GM12864 (cell line): ENCODE measurements around the gene DNAH12.
"Not testable (repeated sequence)": the region's sequence is repeated elsewhere in the genome, so short reads cannot be mapped to it uniquely, and the experiment has no call there.

Source experiments
- DNase-seq: peaks from one replicate; pipeline ENCODE4 v3.0.0-alpha.2; 2011; ENCODE audit warnings: low read depth
- H3K4me3 ChIP-seq: 2 replicates; pipeline ENCODE4 v1.5.1; 2011; ENCODE audit warnings: mild to moderate bottlenecking, low read depth, low read length, control low read depth
- TF ChIP-seq, protein P1 (sequence below): IDR thresholded peaks from 2 replicates; pipeline ENCODE4 v1.5.1; 2011; ENCODE audit warnings: low read depth, mild to moderate bottlenecking, moderate library complexity, low read length, control low read depth, inconsistent platforms; ENCODE audit errors: missing control alignments

The DNAH12 gene

DNA sequence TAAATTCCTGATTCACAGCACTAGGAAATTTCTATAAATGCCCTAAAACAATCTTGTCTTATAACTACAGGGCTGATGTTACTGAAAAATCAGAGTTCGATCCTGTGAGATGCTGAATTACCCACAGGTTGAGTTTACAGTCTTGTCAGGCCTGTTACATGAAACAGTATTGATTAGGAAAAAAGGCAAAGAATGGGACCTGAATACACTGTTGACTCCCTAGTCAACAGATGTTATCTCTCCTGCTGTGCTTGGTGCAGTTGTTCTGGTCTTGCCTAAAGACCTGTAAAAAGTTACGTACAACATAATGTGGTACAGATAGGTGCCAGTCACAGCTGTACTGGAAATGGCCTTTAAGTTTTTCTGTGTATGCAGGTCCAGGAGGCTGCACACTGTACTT, 160.3 kb downstream of the DNAH12 start:
- TF ChIP-seq, protein P1, sequence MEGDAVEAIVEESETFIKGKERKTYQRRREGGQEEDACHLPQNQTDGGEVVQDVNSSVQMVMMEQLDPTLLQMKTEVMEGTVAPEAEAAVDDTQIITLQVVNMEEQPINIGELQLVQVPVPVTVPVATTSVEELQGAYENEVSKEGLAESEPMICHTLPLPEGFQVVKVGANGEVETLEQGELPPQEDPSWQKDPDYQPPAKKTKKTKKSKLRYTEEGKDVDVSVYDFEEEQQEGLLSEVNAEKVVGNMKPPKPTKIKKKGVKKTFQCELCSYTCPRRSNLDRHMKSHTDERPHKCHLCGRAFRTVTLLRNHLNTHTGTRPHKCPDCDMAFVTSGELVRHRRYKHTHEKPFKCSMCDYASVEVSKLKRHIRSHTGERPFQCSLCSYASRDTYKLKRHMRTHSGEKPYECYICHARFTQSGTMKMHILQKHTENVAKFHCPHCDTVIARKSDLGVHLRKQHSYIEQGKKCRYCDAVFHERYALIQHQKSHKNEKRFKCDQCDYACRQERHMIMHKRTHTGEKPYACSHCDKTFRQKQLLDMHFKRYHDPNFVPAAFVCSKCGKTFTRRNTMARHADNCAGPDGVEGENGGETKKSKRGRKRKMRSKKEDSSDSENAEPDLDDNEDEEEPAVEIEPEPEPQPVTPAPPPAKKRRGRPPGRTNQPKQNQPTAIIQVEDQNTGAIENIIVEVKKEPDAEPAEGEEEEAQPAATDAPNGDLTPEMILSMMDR: no peak
- no peak overlapping the region for H3K4me3 ChIP-seq
- no peak for DNase-seq

DNA sequence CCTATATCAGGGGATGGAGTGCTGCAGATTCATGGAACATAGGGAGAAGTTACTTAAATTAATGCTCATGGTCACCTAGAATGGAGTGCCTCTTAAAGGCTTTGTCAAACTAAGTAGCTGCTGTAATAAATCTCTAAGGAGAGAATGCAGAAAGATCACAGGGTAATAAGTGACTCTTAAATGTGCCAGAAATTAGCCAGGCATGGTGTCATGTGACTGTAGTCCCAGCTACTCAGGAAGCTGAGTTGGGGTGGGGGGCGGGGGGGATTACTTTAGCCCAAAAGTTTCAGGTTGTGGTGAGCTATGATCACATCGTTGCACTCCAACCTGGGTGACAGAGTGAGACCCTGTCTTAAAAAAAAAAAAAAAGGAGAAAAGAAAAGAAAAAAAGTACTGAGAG, 160.7 kb downstream of the DNAH12 start:
- H3K4me3 ChIP-seq: no peak overlapping the region
- TF ChIP-seq, protein P1: no peak
- DNase-seq: no peak

DNA sequence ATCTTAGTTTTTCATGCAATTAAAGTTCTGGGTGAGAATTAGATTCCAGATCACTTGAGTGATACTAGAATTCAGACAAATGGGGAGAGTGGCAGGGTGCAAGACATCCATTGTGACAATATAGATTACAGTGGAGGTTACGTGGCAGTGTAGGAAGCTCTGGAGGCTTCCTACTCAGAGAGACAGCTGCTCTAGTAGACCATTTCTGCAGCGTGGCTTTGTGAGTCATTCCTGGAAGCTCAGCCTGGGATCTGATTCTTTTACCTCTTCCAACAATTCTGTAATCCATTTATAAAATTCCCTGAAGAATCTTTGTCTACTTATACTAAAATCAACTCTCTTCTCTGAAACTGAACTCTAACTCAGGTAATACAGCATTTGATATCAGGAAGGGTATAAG, 161.2 kb downstream of the DNAH12 start:
- TF ChIP-seq, protein P1: no peak
- no peak for DNase-seq

DNA sequence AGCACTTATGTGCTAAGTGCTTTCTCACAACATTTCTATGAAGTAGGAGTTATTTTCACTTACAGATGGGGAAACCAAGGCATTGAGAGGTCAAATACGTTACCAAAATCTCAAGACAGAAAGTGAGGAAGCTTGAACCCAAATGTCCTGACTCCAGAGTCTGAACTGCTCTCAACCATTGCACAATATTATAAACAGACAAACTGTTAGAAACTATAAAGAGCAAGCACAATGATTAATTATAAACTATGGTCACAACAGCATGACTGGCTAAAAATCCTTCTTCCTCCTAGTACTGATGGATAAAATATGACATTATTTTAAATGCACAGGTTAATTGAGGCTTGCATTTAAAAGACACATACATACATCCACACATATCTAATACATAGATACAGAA, 173.8 kb downstream of the DNAH12 start:
- no peak overlapping the region for H3K4me3 ChIP-seq
- TF ChIP-seq, protein P1: no peak
- no peak for DNase-seq

More for the DNA sequence above, 161.2 kb downstream of the DNAH12 start:
- no peak overlapping the region for H3K4me3 ChIP-seq

DNA sequence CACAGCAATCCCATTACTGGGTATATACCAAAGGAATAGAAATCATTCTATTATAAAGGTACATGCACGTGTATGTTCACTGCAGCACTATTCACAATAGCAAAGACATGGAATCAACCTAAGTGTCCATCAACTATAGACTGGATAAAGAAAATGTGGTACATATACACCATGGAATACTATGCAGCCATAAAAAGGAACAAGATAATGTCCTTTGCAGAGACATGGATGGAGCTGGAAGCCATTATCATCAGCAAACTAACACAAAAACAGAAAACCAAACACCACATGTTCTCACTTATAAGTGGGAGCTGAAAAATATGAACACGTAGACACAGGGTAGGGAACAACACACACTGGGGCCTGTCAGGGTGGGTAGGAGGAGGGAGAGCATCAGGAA, 179.1 kb downstream of the DNAH12 start:
- H3K4me3 ChIP-seq, DNase-seq: not testable (repeated sequence)

DNA sequence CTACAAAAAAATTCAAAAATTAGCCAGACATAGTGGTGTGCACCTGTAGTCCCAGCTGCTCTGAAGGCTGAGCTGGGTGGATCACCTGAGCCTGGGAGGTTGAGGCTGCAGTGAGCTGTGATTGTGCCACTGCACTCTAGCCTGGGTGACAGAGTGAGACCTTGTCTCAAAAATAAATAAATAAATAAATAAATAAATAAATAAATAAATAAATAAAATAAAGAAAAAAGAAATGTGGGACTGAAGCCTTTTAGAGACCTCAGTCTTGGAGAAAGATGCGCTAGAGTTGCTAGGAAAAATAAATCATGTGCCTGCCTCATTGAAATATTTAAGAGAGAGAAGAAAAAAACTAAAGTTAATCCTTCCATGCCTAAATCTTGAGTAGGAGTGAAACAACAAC, 187.9 kb downstream of the DNAH12 start:
- DNase-seq, H3K4me3 ChIP-seq: not testable (repeated sequence)

DNA sequence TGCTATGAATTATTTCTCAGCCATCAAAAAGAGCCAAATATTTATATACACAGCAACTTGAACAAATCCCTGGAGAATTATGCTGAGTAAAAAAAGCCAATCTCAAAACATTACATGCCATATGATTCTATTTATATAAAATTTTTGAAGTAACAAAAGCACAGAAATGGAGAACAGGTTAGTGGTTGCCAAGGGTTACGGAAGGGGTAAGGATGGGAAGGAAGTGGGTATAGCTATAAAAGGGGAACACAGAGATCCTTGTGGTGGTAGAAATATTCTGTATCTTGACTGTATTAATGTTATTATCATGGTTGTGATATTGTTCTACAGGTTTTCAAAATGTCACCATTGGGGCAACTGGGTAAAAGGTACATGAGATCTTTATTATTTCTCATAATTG, 189.4 kb downstream of the DNAH12 start:
- TF ChIP-seq, protein P1: no peak
- no peak for DNase-seq
- H3K4me3 ChIP-seq: no peak overlapping the region

DNA sequence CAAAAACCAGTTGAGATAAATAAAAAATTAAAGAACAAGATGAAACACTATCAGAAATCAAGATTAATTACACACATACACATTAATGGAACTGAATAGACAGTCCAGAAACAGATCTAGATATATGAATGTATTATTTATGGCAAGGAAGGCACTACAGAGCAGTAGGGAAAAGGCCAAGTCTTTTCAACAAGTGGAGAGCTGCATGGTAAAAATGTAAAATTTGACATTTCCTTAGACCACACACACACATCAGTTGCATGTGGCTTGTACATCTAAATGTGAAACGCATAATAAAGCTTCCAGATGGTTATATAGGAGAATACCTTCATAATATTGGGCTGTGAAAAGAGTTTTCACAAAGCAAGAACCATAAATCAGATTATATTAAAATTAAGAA, 193.9 kb downstream of the DNAH12 start:
- no peak overlapping the region for H3K4me3 ChIP-seq
- DNase-seq: no peak
- TF ChIP-seq, protein P1: no peak

DNA sequence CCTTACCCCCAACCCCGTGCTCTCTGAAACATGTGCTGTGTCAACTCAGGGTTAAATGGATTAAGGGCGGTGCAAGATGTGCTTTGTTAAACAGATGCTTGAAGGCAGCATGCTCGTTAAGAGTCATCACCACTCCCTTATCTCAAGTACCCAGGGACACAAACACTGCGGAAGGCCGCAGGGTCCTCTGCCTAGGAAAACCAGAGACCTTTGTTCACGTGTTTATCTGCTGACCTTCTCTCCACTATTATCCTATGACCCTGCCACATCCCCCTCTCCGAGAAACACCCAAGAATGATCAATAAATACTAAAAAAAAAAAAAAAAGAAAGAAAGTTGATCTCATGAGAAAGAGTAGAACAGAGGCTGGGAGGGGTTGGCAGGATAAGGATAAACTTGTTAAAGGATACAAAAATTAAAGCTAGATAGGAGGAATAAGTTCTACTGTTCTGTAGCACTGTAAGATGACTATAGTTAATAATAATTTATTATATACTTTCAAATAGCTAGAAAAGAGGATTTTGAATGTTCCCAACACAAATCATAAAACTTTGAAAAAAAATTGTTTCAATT, 205.0 kb downstream of the DNAH12 start:
- not testable (repeated sequence) for DNase-seq

DNA sequence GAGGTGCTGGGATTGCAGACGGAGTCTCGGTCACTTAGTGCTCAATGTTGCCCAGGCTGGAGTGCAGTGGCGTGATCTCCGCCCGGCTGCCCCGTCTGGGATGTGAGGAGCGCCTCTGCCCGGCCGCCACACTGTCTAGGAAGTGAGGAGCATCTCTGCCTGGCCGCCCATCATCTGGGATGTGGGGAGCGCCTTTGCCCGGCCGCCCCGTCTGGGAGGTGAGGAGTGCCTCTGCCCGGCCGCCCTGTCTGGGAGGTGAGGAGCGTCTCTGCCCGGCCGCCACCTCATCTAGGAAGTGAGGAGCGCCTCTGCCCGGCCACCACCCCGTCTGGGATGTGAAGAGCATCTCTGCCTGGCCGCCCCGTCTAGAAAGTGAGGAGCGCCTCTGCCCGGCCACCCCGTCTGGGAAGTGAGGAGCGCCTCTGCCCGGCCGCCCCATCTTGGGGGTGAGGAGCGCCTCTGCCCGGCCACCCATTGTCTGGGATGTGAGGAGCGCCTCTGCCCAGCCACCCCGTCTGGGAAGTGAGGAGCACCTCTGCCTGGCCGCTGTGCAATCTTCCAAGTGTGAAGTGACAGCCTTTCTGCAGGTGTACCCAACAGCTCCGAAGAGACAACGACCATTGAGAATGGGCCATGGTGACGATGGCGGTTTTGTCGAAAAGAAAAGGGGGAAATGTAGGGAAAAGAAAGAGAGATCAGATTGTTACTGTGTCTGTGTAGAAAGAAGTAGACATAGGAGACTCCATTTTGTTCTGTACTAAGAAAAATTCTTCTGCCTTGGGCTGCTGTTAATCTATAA, 205.7 kb downstream of the DNAH12 start:
- H3K4me3 ChIP-seq, DNase-seq: not testable (repeated sequence)

More for the DNA sequence above, 205.0 kb downstream of the DNAH12 start:
- H3K4me3 ChIP-seq: not testable (repeated sequence)
